PFSK-1 (cell line): ENCODE results near the gene EFHD1.

Experiments used
- POLR2AphosphoS5 ChIP-seq: IDR thresholded peaks from 2 replicates; pipeline ENCODE4 v1.6.1; 2012; ENCODE audit warnings: low read depth, mild to moderate bottlenecking, control low read depth, low read length, moderate library complexity
- TAF1 ChIP-seq: IDR thresholded peaks from 2 replicates; pipeline ENCODE4 v1.6.1; 2012; ENCODE audit warnings: low read length, control low read depth, borderline replicate concordance; ENCODE audit not compliant: insufficient read depth

- TF ChIP-seq POLR2AphosphoS5 (no peak), TAF1 (no peak)
These were observed 55.9 kb downstream of the EFHD1 start for GRCh38 chr2:232689152-232689910.
